Inflammatory macrophage treated with lipopolysaccharide for 4 hours (primary cell): ENCODE measurements around the gene ABHD1.
A peak's percentile ranks its signal among the peaks of the same experiment; 100 is the strongest.

Source experiments
- DNase-seq: peaks from one replicate; pipeline ENCODE4 v3.0.0-alpha.2; 2020

The ABHD1 gene

DNA sequence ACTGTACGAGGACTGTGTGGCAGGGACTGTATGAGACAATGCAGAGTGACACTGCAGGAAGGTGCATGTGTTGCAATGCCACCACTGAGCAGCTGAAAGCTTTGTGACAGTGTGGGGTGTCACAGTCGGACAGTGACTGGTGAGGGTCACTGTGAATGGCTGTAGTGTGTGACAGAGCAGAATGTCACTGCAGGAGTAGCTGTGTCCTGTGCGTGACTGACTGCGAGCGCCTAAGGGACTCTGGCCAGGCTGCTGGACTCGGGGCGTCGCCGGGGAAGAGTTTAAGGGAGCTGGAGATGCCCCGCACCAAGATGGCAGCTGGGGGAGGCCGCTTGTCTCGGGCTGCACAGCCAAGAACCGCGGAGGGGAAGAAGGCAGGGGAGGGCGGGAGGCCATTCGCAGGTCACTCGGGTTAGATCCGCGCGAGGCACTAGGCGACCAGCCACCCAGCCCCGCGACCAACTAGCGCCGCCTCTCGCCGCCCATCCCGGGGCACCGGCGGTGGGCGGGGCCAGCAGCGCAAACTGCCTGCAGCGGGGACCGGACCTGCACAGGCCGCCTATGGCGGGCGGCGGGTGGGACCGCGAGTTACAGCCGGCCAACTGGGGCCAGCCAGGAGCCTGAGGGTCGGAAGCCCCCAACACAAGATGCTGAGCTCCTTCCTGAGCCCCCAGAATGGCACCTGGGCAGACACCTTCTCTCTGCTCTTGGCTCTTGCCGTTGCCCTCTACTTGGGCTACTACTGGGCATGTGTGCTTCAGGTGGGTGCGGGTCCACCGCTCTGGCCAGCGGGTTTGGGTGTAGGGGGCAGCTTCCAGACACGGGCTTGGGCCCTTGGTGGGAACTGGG, at the start of gene ABHD1:
Gene ABHD1 (plus strand): TSS at position 514 of the 849 bp plus-strand sequence. CDS start 134 bp downstream, at position 648.
- DNase-seq, result peak; percentile 63

DNA sequence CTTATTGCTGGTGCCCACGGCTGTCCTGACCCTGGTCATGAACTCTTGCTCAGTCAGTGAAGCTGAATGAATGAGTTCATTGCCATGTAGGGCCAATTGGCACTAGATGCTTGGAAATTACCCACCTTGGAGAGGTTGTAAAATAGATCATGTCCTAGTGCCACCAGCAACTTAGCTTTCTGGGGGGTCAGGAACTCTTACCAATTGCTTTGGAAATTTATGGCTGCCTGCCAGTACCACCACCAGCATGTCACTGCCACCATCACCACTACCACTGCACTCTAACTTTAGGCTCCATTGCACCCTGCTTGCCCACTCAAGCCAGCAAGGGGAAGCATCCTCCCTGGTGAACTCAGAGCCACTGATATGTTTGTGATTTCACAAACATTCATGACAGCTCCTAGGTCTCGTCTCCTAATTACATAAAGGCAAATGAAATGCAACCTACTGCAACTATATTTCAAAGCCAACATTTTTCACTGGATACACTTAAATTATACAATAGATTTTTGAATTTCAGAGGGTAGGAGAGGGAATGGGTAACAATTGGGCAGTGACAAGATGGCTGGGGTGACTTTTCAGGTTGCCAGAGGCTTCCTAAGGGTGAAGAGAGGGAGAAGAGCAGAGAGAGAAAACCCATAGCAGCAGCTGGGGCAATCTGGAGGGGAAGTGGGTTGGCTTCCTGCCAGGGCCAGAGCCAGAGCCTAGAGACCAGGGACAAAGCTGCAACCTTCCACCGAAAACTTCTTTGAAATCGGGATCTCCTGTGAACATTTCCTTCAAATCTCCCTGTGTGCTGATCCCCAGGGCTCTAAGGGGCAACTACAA, 48.7 kb upstream of the ABHD1 start:
- DNase-seq, result peak; percentile 65

DNA sequence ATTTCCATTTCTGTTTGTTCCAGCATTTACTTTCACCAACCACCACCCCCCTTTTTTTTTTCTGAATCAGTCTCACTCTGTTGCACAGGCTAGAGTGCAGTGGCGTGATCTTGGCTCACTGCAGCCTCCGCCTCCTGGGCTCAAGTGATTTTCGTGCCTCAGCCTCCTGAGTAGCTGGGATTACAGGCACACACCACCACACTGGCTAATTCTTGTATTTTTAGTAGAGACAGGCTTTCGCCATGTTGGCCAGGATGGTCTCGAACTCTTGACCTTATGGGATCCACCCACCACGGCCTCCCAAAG, 48.1 kb upstream of the ABHD1 start:
- peak; percentile 22 for DNase-seq

DNA sequence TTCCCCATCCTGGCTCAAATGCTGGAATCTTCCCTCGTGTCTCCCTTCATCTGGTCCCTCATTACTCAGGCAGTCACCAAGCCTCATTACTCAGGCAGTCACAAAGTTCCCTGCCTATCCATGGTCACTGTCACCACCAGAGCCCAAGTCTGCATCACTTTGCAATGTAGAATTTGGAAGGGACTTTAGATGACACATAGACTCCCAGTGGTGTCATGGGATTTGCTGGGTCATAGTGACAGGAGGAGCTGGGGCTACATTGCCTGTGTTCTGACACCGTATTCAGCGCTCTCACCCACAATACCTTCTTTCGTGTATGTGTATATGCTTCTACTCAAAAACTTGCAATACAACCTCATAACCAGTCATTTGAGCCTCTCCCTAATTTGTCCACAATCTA, 47.3 kb upstream of the ABHD1 start:
- peak; percentile 57 for DNase-seq

DNA sequence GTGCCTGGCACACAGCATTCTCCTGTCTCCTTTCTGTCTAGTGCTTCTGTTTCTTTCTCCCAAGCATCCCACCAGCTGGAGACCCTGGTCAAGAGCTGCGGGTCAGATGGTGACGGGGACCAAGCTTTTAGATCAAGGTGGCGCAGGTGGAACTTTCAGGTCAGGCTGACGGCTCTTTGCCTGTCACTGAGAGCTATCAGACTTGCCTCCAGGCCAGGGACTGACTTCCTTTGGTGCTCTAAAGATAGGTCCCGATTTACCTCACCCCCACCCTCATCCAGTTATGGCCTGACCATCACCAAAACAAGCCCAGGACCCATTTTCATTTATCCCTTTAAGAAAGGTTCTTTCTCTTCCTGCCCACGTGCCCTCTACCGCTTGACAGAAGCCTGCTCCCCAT, 46.4 kb upstream of the ABHD1 start:
- DNase-seq, result no peak

DNA sequence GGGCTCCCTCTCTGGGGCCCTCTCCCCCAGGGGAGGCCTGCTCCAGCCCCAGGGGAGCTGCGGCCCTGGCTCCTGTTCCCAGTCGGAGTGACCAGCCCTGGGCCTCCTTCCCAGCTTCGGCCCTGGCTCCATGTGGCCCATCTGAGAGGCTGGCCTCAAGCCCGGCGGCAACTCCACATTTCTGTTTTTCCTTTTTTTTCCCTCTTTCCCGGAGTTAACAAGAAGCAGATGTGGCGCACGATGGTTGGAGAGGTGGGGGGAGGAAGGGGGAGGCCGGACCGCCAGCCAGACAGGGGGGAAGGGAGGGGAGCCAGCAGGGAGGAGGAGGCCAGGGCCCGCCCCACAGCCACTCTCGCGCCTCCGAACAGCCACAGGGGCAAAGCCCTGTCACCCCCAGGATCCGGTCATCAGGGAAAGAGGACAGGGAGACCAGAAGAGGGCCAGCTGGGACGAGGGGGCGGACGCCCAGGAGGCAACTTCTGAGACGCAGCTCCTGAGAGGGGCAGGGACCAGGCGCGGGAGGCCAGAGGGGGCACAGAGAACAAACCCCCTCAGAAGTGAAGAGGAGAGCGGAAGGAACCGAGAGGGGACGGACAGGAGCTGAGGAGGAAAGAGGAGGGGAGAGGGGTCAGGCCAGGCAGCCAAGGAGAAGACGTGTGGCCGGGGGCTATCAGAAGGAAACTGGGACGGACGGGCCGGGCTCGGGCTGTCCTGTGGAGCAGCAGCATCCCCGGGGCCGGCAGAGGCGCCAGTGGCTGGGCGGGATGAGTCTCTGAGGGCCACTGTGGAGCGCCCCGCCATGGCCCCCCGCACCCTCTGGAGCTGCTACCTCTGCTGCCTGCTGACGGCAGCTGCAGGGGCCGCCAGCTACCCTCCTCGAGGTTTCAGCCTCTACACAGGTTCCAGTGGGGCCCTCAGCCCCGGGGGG, 45.1 kb upstream of the ABHD1 start, which contains the start of gene EMILIN1:
Gene EMILIN1 (plus strand): TSS at position 349 of the 928 bp plus-strand sequence. CDS start 451 bp downstream, at position 800.
- DNase-seq, result no peak

DNA sequence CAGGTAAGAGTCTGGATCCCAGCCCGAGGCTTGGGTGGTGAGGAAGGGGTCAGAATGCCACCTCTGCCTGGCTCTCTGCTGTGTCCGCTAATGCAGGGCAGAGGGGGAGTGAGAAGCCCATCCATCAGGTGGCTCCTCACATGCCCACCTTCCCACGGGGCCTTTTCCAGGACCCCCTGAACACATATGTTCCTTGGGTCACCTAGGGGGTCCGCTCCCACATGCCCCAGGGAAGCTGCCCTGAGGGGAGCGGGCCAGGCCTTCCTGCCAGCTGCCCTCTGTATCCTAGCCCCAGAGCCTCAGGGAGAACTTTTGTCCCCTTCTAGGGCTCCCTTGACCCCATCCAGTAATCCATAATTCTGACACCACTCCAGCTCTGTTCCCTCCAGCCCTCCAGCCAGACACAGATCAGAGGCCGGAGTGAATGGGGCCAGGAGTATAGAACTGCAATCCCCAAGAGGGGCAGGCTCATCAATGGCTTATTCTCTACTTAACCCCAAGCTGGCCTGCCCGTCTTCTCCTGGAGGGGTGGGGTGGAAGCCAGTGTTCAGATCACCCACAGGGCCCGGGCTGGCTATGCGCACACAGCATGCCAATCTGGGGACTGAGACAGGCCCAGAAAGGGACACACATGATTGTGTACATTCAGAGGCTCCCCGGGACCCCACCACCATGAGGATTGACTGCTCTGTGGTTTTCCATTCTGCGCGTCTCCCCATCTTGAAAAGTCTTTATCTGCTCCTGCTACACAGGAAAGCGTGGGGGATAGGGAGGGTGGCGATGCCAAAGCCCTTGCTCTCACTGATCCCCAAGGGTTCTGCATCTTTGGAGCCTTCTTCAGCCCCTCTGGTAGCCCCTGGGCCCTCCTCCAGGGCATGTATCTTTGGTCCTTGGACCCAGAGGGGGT, 44.1 kb upstream of the ABHD1 start:
- no peak for DNase-seq

DNA sequence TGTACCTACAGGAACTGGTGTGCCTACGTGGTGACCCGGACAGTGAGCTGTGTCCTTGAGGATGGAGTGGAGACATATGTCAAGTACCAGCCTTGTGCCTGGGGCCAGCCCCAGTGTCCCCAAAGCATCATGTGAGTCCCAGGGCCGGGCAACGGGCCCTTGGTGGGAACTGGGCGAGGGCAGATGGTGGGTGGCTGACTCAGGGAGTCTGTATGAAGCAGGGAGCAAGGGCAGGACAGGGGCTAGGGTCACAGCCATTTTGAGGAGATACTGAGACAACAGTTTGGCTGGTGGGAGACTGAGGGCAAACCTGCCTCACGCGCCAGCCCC, 43.5 kb upstream of the ABHD1 start:
- DNase-seq, result peak; percentile 26

DNA sequence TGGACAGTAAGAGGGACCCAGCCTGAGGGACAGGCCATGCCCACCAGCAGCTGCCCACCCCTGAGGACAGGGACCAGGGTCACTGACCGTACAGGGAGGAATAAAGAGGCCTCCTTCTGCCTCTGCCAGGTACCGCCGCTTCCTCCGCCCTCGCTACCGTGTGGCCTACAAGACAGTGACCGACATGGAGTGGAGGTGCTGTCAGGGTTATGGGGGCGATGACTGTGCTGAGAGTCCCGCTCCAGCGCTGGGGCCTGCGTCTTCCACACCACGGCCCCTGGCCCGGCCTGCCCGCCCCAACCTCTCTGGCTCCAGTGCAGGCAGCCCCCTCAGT, 43.0 kb upstream of the ABHD1 start:
- no peak for DNase-seq

DNA sequence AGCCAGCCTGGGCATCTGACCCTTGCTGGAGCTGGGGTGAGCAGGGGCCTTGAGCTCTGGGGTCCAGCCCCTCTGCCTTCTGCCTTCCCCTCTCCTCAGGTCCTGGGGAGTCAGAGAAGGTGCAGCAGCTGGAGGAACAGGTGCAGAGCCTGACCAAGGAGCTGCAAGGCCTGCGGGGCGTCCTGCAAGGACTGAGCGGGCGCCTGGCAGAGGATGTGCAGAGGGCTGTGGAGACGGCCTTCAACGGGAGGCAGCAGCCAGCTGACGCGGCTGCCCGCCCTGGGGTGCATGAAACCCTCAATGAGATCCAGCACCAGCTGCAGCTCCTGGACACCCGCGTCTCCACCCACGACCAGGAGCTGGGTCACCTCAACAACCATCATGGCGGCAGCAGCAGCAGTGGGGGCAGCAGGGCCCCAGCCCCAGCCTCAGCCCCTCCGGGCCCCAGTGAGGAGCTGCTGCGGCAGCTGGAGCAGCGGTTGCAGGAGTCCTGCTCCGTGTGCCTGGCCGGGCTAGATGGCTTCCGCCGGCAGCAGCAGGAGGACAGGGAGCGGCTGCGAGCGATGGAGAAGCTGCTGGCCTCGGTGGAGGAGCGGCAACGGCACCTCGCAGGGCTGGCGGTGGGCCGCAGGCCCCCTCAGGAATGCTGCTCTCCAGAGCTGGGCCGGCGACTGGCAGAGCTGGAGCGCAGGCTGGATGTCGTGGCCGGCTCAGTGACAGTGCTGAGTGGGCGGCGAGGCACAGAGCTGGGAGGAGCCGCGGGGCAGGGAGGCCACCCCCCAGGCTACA, 41.4 kb upstream of the ABHD1 start:
- DNase-seq, result no peak

DNA sequence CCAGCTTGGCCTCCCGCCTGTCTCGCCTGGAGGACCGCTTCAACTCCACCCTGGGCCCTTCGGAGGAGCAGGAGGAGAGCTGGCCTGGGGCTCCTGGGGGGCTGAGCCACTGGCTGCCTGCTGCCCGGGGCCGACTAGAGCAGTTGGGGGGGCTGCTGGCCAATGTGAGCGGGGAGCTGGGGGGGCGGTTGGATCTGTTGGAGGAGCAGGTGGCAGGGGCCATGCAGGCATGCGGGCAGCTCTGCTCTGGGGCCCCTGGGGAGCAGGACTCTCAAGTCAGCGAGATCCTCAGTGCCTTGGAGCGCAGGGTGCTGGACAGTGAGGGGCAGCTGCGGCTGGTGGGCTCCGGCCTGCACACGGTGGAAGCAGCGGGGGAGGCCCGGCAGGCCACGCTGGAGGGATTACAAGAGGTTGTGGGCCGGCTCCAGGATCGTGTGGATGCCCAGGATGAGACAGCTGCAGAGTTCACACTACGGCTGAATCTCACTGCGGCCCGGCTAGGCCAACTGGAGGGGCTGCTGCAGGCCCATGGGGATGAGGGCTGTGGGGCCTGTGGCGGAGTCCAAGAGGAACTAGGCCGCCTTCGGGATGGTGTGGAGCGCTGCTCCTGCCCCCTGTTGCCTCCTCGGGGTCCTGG, 40.7 kb upstream of the ABHD1 start:
- DNase-seq, result no peak

DNA sequence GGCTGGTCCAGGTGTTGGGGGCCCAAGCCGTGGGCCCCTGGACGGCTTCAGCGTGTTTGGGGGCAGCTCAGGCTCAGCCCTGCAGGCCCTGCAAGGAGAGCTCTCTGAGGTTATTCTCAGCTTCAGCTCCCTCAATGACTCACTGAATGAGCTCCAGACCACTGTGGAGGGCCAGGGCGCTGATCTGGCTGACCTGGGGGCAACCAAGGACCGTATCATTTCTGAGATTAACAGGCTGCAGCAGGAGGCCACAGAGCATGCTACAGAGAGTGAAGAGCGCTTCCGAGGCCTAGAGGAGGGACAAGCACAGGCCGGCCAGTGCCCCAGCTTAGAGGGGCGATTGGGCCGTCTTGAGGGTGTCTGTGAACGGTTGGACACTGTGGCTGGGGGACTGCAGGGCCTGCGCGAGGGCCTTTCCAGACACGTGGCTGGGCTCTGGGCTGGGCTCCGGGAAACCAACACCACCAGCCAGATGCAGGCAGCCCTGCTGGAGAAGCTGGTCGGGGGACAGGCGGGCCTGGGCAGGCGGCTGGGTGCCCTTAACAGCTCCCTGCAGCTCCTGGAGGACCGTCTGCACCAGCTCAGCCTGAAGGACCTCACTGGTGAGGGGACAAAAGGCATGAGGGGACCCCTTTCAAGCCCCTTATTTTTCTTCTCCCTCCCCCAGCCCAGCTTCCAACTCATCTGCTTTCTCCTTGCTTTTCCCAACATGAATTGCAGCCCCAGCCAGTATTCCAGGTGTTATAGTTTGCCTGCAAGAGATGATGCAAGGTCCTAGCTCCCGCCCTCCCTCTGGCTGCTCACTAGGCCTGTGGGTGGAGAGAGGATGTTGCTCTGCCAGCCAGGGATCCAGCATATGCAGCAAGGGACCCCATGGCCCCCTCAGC, 40.0 kb upstream of the ABHD1 start:
- no peak for DNase-seq

DNA sequence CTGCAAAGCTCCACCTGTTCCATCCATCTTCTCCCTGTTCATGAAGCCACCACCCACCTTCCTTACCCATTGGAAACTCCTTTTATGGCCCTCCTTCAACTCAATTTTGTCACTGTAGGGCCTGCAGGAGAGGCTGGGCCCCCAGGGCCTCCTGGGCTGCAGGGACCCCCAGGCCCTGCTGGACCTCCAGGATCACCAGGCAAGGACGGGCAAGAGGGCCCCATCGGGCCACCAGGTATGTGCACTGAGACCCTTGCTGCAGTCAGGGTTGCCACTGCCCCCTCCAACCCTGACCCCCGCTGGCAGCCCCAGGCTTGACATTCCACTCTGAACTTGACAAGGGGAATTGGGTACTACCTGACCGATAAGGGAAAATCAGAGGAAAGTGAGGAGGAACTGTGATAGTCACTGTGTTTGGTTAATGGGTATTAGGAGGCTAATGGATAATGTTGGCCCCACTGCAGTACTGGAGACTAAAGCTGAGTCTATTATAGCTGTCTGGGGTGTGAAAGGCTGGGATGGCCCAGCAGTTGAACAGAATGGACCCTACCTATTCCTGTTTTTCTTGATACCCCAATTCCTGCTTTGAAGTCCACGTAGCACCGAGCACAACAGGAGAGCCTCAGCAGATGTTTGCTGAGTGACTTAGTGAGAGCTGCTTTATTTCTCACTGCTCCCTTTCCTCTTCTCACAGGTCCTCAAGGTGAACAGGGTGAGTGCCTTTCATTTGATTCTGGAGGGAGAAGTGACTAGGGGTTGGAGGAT, 39.1 kb upstream of the ABHD1 start:
- no peak for DNase-seq

DNA sequence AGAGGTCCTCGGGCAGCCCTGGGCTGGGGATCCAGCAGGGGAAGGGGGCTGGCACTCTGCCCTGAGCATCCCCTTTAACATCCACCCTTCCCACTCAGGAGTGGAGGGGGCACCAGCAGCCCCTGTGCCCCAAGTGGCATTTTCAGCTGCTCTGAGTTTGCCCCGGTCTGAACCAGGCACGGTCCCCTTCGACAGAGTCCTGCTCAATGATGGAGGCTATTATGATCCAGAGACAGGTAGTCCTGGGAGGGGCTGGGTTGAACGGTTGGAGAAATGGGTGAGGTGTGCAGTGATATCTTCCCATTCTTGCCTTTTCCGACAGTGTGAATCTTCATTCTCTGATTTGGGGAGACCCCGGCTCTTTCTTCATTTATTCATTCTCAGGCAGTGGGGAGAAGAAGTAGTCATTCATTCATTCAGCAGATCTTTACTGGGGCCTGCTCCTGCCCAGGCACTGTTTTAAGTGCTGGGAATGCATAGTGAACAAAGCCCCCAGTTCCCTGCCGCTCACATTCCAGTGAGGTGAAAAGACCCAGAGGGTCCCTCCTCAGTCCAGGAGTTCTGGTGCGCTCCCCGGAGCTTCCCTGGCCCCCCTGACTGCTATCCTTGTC, 38.4 kb upstream of the ABHD1 start:
- no peak for DNase-seq

DNA sequence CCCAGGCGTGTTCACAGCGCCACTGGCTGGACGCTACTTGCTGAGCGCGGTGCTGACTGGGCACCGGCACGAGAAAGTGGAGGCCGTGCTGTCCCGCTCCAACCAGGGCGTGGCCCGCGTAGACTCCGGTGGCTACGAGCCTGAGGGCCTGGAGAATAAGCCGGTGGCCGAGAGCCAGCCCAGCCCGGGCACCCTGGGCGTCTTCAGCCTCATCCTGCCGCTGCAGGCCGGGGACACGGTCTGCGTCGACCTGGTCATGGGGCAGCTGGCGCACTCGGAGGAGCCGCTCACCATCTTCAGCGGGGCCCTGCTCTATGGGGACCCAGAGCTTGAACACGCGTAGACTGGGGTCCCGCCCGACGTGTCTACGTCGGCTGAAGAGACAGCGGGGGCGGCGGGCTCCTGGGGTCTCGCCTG, 37.9 kb upstream of the ABHD1 start:
- DNase-seq, result peak; percentile 76

DNA sequence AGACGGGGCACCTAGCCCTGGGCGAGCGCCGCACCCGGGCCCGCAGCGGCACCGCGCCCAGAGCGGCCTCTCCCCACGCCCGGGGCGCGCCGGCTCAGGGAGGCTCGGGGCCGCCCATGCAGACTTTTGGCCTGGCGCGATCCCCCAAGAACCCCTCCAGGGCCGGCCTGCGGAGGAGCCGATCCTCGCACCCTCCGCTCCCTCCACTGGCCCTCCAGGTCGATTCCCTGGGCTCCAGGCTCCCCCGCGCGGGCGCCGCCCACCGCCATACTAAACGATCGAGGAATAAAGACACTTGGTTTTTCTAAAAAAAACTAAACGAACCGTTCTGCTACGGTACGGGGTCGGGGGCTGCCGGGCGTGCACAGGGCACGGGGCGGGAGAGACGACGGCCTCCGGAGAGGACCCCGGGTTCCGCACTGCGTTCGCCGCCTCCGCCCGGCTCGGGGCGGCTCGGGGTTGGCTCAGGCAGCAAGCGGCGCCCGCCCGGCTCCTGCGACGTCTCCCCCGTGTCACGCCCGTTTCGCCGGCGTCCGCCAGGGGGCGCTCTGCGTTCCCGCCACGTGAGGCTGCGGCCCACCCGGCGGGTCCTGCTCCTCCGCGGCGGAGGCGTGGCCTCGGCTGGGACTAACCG, 37.4 kb upstream of the ABHD1 start:
- DNase-seq, result peak; percentile 95

DNA sequence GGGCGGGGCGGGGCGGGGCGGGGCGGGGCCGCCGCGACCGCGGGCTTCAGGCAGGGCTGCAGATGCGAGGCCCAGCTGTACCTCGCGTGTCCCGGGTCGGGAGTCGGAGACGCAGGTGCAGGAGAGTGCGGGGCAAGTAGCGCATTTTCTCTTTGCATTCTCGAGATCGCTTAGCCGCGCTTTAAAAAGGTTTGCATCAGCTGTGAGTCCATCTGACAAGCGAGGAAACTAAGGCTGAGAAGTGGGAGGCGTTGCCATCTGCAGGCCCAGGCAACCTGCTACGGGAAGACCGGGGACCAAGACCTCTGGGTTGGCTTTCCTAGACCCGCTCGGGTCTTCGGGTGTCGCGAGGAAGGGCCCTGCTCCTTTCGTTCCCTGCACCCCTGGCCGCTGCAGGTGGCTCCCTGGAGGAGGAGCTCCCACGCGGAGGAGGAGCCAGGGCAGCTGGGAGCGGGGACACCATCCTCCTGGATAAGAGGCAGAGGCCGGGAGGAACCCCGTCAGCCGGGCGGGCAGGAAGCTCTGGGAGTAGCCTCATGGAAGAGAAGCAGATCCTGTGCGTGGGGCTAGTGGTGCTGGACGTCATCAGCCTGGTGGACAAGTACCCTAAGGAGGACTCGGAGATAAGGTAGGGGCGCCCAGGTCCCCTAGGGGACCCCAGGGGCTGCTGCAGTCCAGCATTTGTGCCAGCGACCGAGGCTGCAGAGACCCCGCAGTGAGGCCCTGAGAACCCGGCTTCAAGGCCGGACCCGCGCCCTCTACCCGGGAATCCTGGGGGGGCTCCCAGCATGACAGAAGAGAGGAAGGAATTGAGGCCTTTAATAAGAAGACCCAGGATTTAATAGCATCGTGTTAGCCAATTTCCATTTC, 36.7 kb upstream of the ABHD1 start, which contains the start of gene KHK:
Gene KHK (plus strand): TSS at position 49 of the 870 bp plus-strand sequence. CDS start 488 bp downstream, at position 537.
- no peak for DNase-seq
